Right cardiac atrium (tissue), 5 donors: ENCODE data around the gene NUTF2. TPM values are rescaled to one million over a fixed set of nuclear protein-coding genes. Genes with fewer than 3 reads are reported as not detected.

Source experiments
- polyA plus RNA-seq: library from polyadenylated mRNA; stranded (reverse); fragments of 200-250 nt; gene quantifications from one replicate; pipeline ENCODE4 v1.2.3, GENCODE V29; 2013
- total RNA-seq, 4 donors: library from RNA; stranded (reverse); fragmentation: NEBNext Ultra II Directional; extraction: Animal tissue kit (Norgen Biotek cat#: 25700); gene quantifications; one replicate each; pipeline ENCODE4 v1.2.1, GENCODE V29; 2021
- donor health status: healthy with polysubstance abuse.
- donor health status: DM: no; HTN: yes; CAD: no.
- donor health status: DM: no; HTN: no; CAD: no.
- donor health status: DM: no; HTN: yes; CAD: no; lungs with severe emphysema.
- donor health status: DM: yes; HTN: yes; CAD: no.

NUTF2 gene
- total and polyA plus RNA-seq, 5 donors = 66.6 to 125 (median 68.2) TPM

Other genes starting within 250 kb of the NUTF2 start
- 1 to 10 TPM in 2 of 4 donors, under 1 TPM in 2; 0.65 to 1.2 (median 1.0) TPM for gene CARMIL2, start 201.8 kb upstream of the NUTF2 start, total RNA-seq
- 0.66 TPM for gene CARMIL2, start 201.8 kb upstream of the NUTF2 start, polyA plus RNA-seq
- 10 to 100 TPM in 2 of 4 donors, 1 to 10 TPM in 2; 7.9 to 10.9 (median 9.4) TPM for gene ACD, start 186.7 kb upstream of the NUTF2 start, total RNA-seq
- 9.9 TPM for gene ACD, start 186.7 kb upstream of the NUTF2 start, polyA plus RNA-seq
- gene PARD6A, start 186.0 kb upstream of the NUTF2 start, total RNA-seq = 1 to 10 TPM; 3.4 to 3.5 (median 3.5) TPM
- gene PARD6A, start 186.0 kb upstream of the NUTF2 start, polyA plus RNA-seq = 3.1 TPM
- 10 to 100 TPM in 2 of 4 donors, 1 to 10 TPM in 2; 8.6 to 11.1 (median 9.5) TPM for gene ENKD1, start 180.2 kb upstream of the NUTF2 start, total RNA-seq
- 12.9 TPM for gene ENKD1, start 180.2 kb upstream of the NUTF2 start, polyA plus RNA-seq
- gene C16orf86, start 180.1 kb upstream of the NUTF2 start, total RNA-seq = 1 to 10 TPM; 3.9 to 6.2 (median 4.9) TPM
- 6.0 TPM for gene C16orf86, start 180.1 kb upstream of the NUTF2 start, polyA plus RNA-seq
- gene GFOD2, start 127.6 kb upstream of the NUTF2 start, total RNA-seq = 1 to 10 TPM; 8.2 to 9.9 (median 8.6) TPM
- 8.1 TPM for gene GFOD2, start 127.6 kb upstream of the NUTF2 start, polyA plus RNA-seq
- 10 to 100 TPM; 11.1 to 16.3 (median 12.4) TPM for gene RANBP10, start 40.4 kb upstream of the NUTF2 start, total RNA-seq
- 6.9 TPM for gene RANBP10, start 40.4 kb upstream of the NUTF2 start, polyA plus RNA-seq
- under 1 TPM; 0.56 to 0.94 (median 0.79) TPM for gene TSNAXIP1, start 40.0 kb upstream of the NUTF2 start, total RNA-seq
- 1.1 TPM for gene TSNAXIP1, start 40.0 kb upstream of the NUTF2 start, polyA plus RNA-seq
- 10 to 100 TPM; 27.5 to 34.0 (median 32.0) TPM for gene THAP11, start 4.6 kb upstream of the NUTF2 start, total RNA-seq
- 20.8 TPM for gene THAP11, start 4.6 kb upstream of the NUTF2 start, polyA plus RNA-seq
- 10 to 100 TPM; 24.3 to 29.0 (median 27.4) TPM for gene CENPT, start 760 bp downstream of the NUTF2 start, total RNA-seq
- gene CENPT, start 760 bp downstream of the NUTF2 start, polyA plus RNA-seq = 26.7 TPM
- gene EDC4, start 26.1 kb downstream of the NUTF2 start, total RNA-seq = 10 to 100 TPM; 29.7 to 35.6 (median 31.9) TPM
- 21.7 TPM for gene EDC4, start 26.1 kb downstream of the NUTF2 start, polyA plus RNA-seq
- under 1 TPM in 1 of 4 donors, not detected in 3; 0.53 TPM for gene NRN1L, start 38.0 kb downstream of the NUTF2 start, total RNA-seq
- 0.41 TPM for gene NRN1L, start 38.0 kb downstream of the NUTF2 start, polyA plus RNA-seq
- gene PSKH1, start 46.3 kb downstream of the NUTF2 start, total RNA-seq = 10 to 100 TPM; 23.8 to 31.1 (median 27.0) TPM
- gene PSKH1, start 46.3 kb downstream of the NUTF2 start, polyA plus RNA-seq = 26.8 TPM
- under 1 TPM in 3 of 4 donors, not detected in 1; 0.37 to 0.94 (median 0.42) TPM for gene CTRL, start 84.9 kb downstream of the NUTF2 start, total RNA-seq
- 0.66 TPM for gene CTRL, start 84.9 kb downstream of the NUTF2 start, polyA plus RNA-seq
- 10 to 100 TPM; 49.1 to 64.0 (median 58.5) TPM for gene PSMB10, start 89.9 kb downstream of the NUTF2 start, total RNA-seq
- gene PSMB10, start 89.9 kb downstream of the NUTF2 start, polyA plus RNA-seq = 92.8 TPM
- gene LCAT, start 97.2 kb downstream of the NUTF2 start, total RNA-seq = 10 to 100 TPM; 15.0 to 27.0 (median 16.1) TPM
- gene LCAT, start 97.2 kb downstream of the NUTF2 start, polyA plus RNA-seq = 17.4 TPM
- gene SLC12A4, start 121.7 kb downstream of the NUTF2 start, total RNA-seq = 100 to 1,000 TPM in 1 of 4 donors, 10 to 100 TPM in 3; 64.6 to 114 (median 66.8) TPM
- 49.3 TPM for gene SLC12A4, start 121.7 kb downstream of the NUTF2 start, polyA plus RNA-seq
- not detected for gene DPEP3, start 133.6 kb downstream of the NUTF2 start, total RNA-seq
- not detected for gene DPEP3, start 133.6 kb downstream of the NUTF2 start, polyA plus RNA-seq
- 1 to 10 TPM; 1.2 to 2.7 (median 1.8) TPM for gene DPEP2, start 152.6 kb downstream of the NUTF2 start, total RNA-seq
- gene DPEP2, start 152.6 kb downstream of the NUTF2 start, polyA plus RNA-seq = 1.5 TPM
- not detected for gene DPEP2NB, start 169.0 kb downstream of the NUTF2 start, total RNA-seq
- gene DPEP2NB, start 169.0 kb downstream of the NUTF2 start, polyA plus RNA-seq = not detected
- 1 to 10 TPM; 6.7 to 7.8 (median 7.4) TPM for gene DDX28, start 176.3 kb downstream of the NUTF2 start, total RNA-seq
- 8.4 TPM for gene DDX28, start 176.3 kb downstream of the NUTF2 start, polyA plus RNA-seq
- 1 to 10 TPM; 5.1 to 9.5 (median 6.8) TPM for gene DUS2, start 176.4 kb downstream of the NUTF2 start, total RNA-seq
- 4.3 TPM for gene DUS2, start 176.4 kb downstream of the NUTF2 start, polyA plus RNA-seq
- gene NFATC3, start 238.4 kb downstream of the NUTF2 start, total RNA-seq = 10 to 100 TPM; 28.7 to 34.7 (median 33.6) TPM
- gene NFATC3, start 238.4 kb downstream of the NUTF2 start, polyA plus RNA-seq = 8.1 TPM